Sciatic nerve (tissue), 2 donors: ENCODE results near the gene LSM2. TPM values are rescaled to one million over a fixed set of nuclear protein-coding genes. Genes with fewer than 3 reads are reported as not detected.
A peak's percentile ranks its signal among the peaks of the same experiment; 100 is the strongest.

ENCODE experiments used
- ATAC-seq: fragments of 200-7000 bp; cut with Tn5 transposase; one replicate; pipeline ENCODE4 v1.9.1; 2020; ENCODE audit warnings: mild to moderate bottlenecking, moderate library complexity
- DNase-seq: peaks from one replicate; pipeline ENCODE4 v3.0.0-alpha.2; 2020; ENCODE audit warnings: low spot score
- intact Hi-C: fragments of 100-400 bp; cut with DNase I; formaldehyde crosslinking; loops from one replicate; pipeline ENCODE4 v1.14.2; 2022
- total RNA-seq: library from RNA; stranded (reverse); fragmentation: NEBNext Ultra II Directional; extraction: Animal tissue kit (Norgen Biotek cat#: 25700); gene quantifications from one replicate; pipeline ENCODE4 v1.2.1, GENCODE V29; 2021
- donor health status: DM: no; HTN: no; CAD: no.
- donor health status: DM: no; HTN: no; CAD: no.

LSM2 gene
- total RNA-seq, 1 donor from 2014 or later: 30.1 TPM

GRCh38 chr6:31765910-31766794 lies 40.6 kb downstream of the LSM2 start:
- DNase-seq: no peak
- ATAC-seq: peak; percentile 50
- intact Hi-C loops: no loop called here

GRCh38 chr6:31765559-31765909 lies 41.2 kb downstream of the LSM2 start:
- DNase-seq (no peak), ATAC-seq (no peak)
- intact Hi-C loops: no loop called here

- ATAC-seq (no peak), DNase-seq (no peak)
- intact Hi-C loops: no loop called here
Observed at GRCh38 chr6:31764198-31764597, 42.6 kb downstream of the LSM2 start.

GRCh38 chr6:31763619-31763940 lies 43.2 kb downstream of the LSM2 start:
- intact Hi-C loops: no loop called here
- ATAC-seq (peak; percentile 79), DNase-seq (no peak)

GRCh38 chr6:31762878-31763618 lies 43.7 kb downstream of the LSM2 start:
- intact Hi-C loops: no loop called here
- DNase-seq (no peak), ATAC-seq (peak; percentile 37)

GRCh38 chr6:31762356-31762755 lies 44.4 kb downstream of the LSM2 start, which contains the start of gene SAPCD1:
Gene SAPCD1, plus strand, starts transcription at chr6:31762656. Its CDS starts 399 bp downstream, at chr6:31763055.
- ATAC-seq (no peak), DNase-seq (no peak)
- intact Hi-C loops: no loop called here

GRCh38 chr6:31761343-31761742 lies 45.4 kb downstream of the LSM2 start:
- ATAC-seq (no peak), DNase-seq (no peak)
- intact Hi-C loops: no loop called here

GRCh38 chr6:31760790-31761189 lies 46.0 kb downstream of the LSM2 start:
- DNase-seq (no peak), ATAC-seq (no peak)
- intact Hi-C loops: no loop called here

- ATAC-seq (no peak), DNase-seq (no peak)
- intact Hi-C loops: no loop called here
Observed at GRCh38 chr6:31758281-31758680, 48.5 kb downstream of the LSM2 start.

- ATAC-seq: no peak
- intact Hi-C loops: no loop called here
- DNase-seq: no peak
Observed at GRCh38 chr6:31752739-31753319, 53.9 kb downstream of the LSM2 start.

GRCh38 chr6:31750411-31751022 lies 56.2 kb downstream of the LSM2 start:
- DNase-seq (no peak), ATAC-seq (no peak)
- intact Hi-C loops: no loop called here

- intact Hi-C loops: no loop called here
- DNase-seq (no peak), ATAC-seq (no peak)
Observed at GRCh38 chr6:31749301-31750036, 57.3 kb downstream of the LSM2 start.

Other genes starting within 250 kb of the LSM2 start
- 0.27 TPM for gene LTA, start 234.7 kb downstream of the LSM2 start, total RNA-seq
- 0.40 TPM for gene TNF, start 231.4 kb downstream of the LSM2 start, total RNA-seq
- gene LTB, start 224.5 kb downstream of the LSM2 start, total RNA-seq: 4.0 TPM
- gene LST1, start 220.7 kb downstream of the LSM2 start, total RNA-seq: 17.7 TPM
- gene NCR3, start 214.0 kb downstream of the LSM2 start, total RNA-seq: 1.1 TPM
- gene AIF1, start 191.7 kb downstream of the LSM2 start, total RNA-seq: 50.6 TPM
- 166 TPM for gene PRRC2A, start 186.3 kb downstream of the LSM2 start, total RNA-seq
- 201 TPM for gene BAG6, start 154.3 kb downstream of the LSM2 start, total RNA-seq
- gene APOM, start 151.1 kb downstream of the LSM2 start, total RNA-seq: 0.53 TPM
- gene C6orf47, start 146.2 kb downstream of the LSM2 start, total RNA-seq: 14.5 TPM
- gene GPANK1, start 142.0 kb downstream of the LSM2 start, total RNA-seq: 16.7 TPM
- gene CSNK2B, start 140.9 kb downstream of the LSM2 start, total RNA-seq: 116 TPM
- 20.4 TPM for gene LY6G5B, start 137.0 kb downstream of the LSM2 start, total RNA-seq
- 2.1 TPM for gene LY6G5C, start 125.9 kb downstream of the LSM2 start, total RNA-seq
- gene ABHD16A, start 103.6 kb downstream of the LSM2 start, total RNA-seq: 46.0 TPM
- not detected for gene LY6G6F, start 100.1 kb downstream of the LSM2 start, total RNA-seq
- gene LY6G6D, start 91.6 kb downstream of the LSM2 start, total RNA-seq: not detected
- 0.71 TPM for gene LY6G6C, start 85.2 kb downstream of the LSM2 start, total RNA-seq
- 0.62 TPM for gene MPIG6B, start 83.6 kb downstream of the LSM2 start, total RNA-seq
- gene DDAH2, start 77.7 kb downstream of the LSM2 start, total RNA-seq: 124 TPM
- gene CLIC1, start 70.4 kb downstream of the LSM2 start, total RNA-seq: 239 TPM
- gene MSH5, start 67.0 kb downstream of the LSM2 start, total RNA-seq: 21.2 TPM
- 4.9 TPM for gene SAPCD1, start 44.3 kb downstream of the LSM2 start, total RNA-seq
- 0.94 TPM for gene VWA7, start 29.6 kb downstream of the LSM2 start, total RNA-seq
- gene VARS1, start 11.2 kb downstream of the LSM2 start, total RNA-seq: 42.3 TPM
- 2.8 TPM for gene HSPA1L, start 8.3 kb upstream of the LSM2 start, total RNA-seq
- 195 TPM for gene HSPA1A, start 8.6 kb upstream of the LSM2 start, total RNA-seq
- 181 TPM for gene HSPA1B, start 20.8 kb upstream of the LSM2 start, total RNA-seq
- 22.1 TPM for gene NEU1, start 55.9 kb upstream of the LSM2 start, total RNA-seq
- gene SLC44A4, start 72.0 kb upstream of the LSM2 start, total RNA-seq: 2.1 TPM
- 49.4 TPM for gene EHMT2, start 90.7 kb upstream of the LSM2 start, total RNA-seq
- gene ZBTB12, start 95.1 kb upstream of the LSM2 start, total RNA-seq: 8.4 TPM
- gene C2, start 120.8 kb upstream of the LSM2 start, total RNA-seq: 25.0 TPM
- gene CFB, start 139.1 kb upstream of the LSM2 start, total RNA-seq: 72.6 TPM
- 55.1 TPM for gene NELFE, start 152.0 kb upstream of the LSM2 start, total RNA-seq
- 60.0 TPM for gene SKIC2, start 152.2 kb upstream of the LSM2 start, total RNA-seq
- 23.0 TPM for gene DXO, start 165.2 kb upstream of the LSM2 start, total RNA-seq
- gene C4A, start 175.1 kb upstream of the LSM2 start, total RNA-seq: 453 TPM
- 392 TPM for gene C4B, start 207.8 kb upstream of the LSM2 start, total RNA-seq
- gene CYP21A2, start 231.4 kb upstream of the LSM2 start, total RNA-seq: 6.1 TPM